Activated CD8-positive, alpha-beta memory T cell treated with anti-CD3 and anti-CD28 coated beads, Interleukin-2, amount 50 U/mL, for 1 hour (primary cell): ENCODE measurements around the gene ATP1B1.

Experiments
- DNase-seq: peaks from one replicate; pipeline ENCODE4 v3.0.0-alpha.2; 2020; ENCODE audit errors: extremely low read depth

The ATP1B1 gene

GRCh38 chr1:169094897-169095569 lies 11.5 kb upstream of the ATP1B1 start:
- no peak for DNase-seq

GRCh38 chr1:169098380-169098779 lies 8.1 kb upstream of the ATP1B1 start:
- no peak for DNase-seq

GRCh38 chr1:169099561-169099960 lies 6.9 kb upstream of the ATP1B1 start:
- no peak for DNase-seq

- no peak for DNase-seq
Measured at GRCh38 chr1:169100208-169100607, 6.3 kb upstream of the ATP1B1 start.

GRCh38 chr1:169100651-169101088 lies 5.8 kb upstream of the ATP1B1 start:
- DNase-seq = no peak

GRCh38 chr1:169102567-169102966 lies 3.9 kb upstream of the ATP1B1 start:
- no peak for DNase-seq

GRCh38 chr1:169103002-169103401 lies 3.5 kb upstream of the ATP1B1 start:
- DNase-seq = no peak

GRCh38 chr1:169103480-169103893 lies 3.0 kb upstream of the ATP1B1 start:
- DNase-seq = no peak

GRCh38 chr1:169105087-169105433 lies 1.4 kb upstream of the ATP1B1 start:
- no peak for DNase-seq

- no peak for DNase-seq
Measured at GRCh38 chr1:169105434-169106094, 926 bp upstream of the ATP1B1 start.

- no peak for DNase-seq
Measured at GRCh38 chr1:169106921-169107602, 572 bp downstream of the ATP1B1 start.

- no peak for DNase-seq
Measured at GRCh38 chr1:169107603-169108208, 1.2 kb downstream of the ATP1B1 start.

GRCh38 chr1:169108223-169108622 lies 1.7 kb downstream of the ATP1B1 start:
- no peak for DNase-seq

GRCh38 chr1:169108863-169109560 lies 2.5 kb downstream of the ATP1B1 start:
- no peak for DNase-seq

- DNase-seq = no peak
Measured at GRCh38 chr1:169109561-169110134, 3.2 kb downstream of the ATP1B1 start.

- DNase-seq = no peak
Measured at GRCh38 chr1:169110236-169110635, 3.7 kb downstream of the ATP1B1 start.

- DNase-seq = no peak
Measured at GRCh38 chr1:169110689-169111447, 4.4 kb downstream of the ATP1B1 start.

- no peak for DNase-seq
Measured at GRCh38 chr1:169111472-169111871, 5.0 kb downstream of the ATP1B1 start.

- DNase-seq = no peak
Measured at GRCh38 chr1:169112241-169112640, 5.8 kb downstream of the ATP1B1 start.

- DNase-seq = no peak
Measured at GRCh38 chr1:169113613-169114119, 7.2 kb downstream of the ATP1B1 start.
